Aortic smooth muscle cell (primary cell): ENCODE measurements around the gene DDN. TPM values are rescaled to one million over a fixed set of nuclear protein-coding genes. Genes with fewer than 3 reads are reported as not detected.

ENCODE experiments used
- total RNA-seq: library from RNA; depleted of rRNA; stranded (reverse); fragments of >200 nt; gene quantifications from 2 replicates; pipeline ENCODE4 v1.2.3, GENCODE V29; 2014

The DDN gene
- total RNA-seq, result 0.06 and 0.13 TPM in 2 replicates

DNA sequence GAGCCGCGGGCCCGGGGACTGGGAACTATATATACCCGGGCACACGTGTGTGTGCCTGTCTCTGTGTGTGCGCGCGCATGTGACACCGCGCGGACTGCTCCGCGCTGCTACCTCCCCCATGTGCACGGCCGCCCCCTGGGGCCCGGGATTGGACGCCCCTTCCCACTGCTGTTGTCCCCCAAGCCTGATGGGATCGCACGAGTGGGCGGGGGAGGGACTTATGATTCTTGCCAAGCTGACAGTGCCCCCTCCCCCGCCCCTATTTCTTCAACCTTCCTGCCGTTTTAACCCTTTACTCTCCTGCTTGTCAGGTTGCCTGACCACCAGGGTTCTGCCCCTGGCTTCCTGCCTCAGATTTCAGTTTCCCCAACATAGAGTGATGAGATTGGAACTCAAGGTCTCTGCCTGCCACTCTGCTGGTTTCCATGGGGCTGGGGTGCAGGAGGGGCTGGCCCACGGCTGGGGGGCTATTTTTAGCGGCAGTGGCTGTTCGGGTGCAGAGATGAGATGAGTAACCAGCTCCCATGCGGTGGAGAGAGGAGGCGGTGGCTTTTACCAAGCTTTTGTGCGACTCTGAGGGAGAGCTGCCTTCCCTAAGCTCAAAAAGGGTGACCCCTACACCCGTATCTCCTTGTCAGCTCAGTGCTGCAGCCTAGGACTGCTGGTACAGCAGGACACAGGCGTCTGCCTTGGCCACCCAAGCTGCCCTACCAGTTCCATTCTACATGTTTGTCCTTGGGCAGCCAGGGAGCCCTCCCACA is at the start of gene DDN:
TSS of gene DDN (minus strand) at position 5 of the 761 bp plus-strand sequence. CDS start 88 bp downstream, outside the sequence.

GRCh38 chr12:49018261-49019119 is 19.3 kb upstream of the DDN start, which contains the start of gene PRKAG1:
Gene PRKAG1, minus strand, starts transcription at chr12:49018776. Its CDS starts 36 bp downstream, at chr12:49018740.

DNA sequence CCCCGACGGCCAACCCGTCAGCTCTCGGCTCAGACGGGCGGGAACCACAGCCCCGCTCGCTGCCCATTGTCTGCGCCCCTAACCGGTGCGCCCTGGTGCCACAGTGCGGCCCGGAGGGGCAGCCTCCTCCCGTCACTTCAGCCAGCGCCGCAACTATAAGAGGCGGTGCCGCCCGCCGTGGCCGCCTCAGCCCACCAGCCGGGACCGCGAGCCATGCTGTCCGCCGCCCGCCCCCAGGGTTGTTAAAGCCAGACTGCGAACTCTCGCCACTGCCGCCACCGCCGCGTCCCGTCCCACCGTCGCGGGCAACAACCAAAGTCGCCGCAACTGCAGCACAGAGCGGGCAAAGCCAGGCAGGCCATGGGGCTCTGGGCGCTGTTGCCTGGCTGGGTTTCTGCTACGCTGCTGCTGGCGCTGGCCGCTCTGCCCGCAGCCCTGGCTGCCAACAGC is 20.9 kb downstream of the DDN start, which contains the start of gene WNT1:
TSS of gene WNT1 (plus strand) at position 32 of the 450 bp plus-strand sequence. CDS start at position 361, 329 bp downstream.

GRCh38 chr12:48957141-48958048 is 41.8 kb downstream of the DDN start, which contains the start of gene ARF3:
Gene ARF3, minus strand, starts transcription at chr12:48957487. Its CDS starts 16,392 bp downstream, at chr12:48941095.

Other genes with a start within 250 kb of the DDN start
- gene ADCY6, start 210.3 kb downstream of the DDN start, total RNA-seq, result 126 and 132 TPM in 2 replicates
- 14.7 and 20.7 TPM in 2 replicates for gene CACNB3, start 180.9 kb downstream of the DDN start, total RNA-seq
- gene DDX23, start 147.2 kb downstream of the DDN start, total RNA-seq, result 73.4 and 99.9 TPM in 2 replicates
- 0.40 and 0.62 TPM in 2 replicates for gene RND1, start 133.5 kb downstream of the DDN start, total RNA-seq
- gene FKBP11, start 73.9 kb downstream of the DDN start, total RNA-seq, result 15.9 and 16.8 TPM in 2 replicates
- 34.9 and 38.1 TPM in 2 replicates for gene ARF3, start 41.9 kb downstream of the DDN start, total RNA-seq
- 0.06 TPM in 1 of 2 replicates, not detected in the other for gene WNT10B, start 27.6 kb downstream of the DDN start, total RNA-seq
- gene WNT1, start 21.1 kb downstream of the DDN start, total RNA-seq, result not detected in 2 replicates
- 83.4 and 87.9 TPM in 2 replicates for gene PRKAG1, start 19.4 kb upstream of the DDN start, total RNA-seq
- gene KMT2D, start 61.4 kb upstream of the DDN start, total RNA-seq, result 23.5 and 31.5 TPM in 2 replicates
- gene RHEBL1, start 70.6 kb upstream of the DDN start, total RNA-seq, result 0.19 and 0.40 TPM in 2 replicates
- gene DHH, start 95.4 kb upstream of the DDN start, total RNA-seq, result under 0.01 and 0.06 TPM in 2 replicates
- 33.5 and 34.1 TPM in 2 replicates for gene LMBR1L, start 111.5 kb upstream of the DDN start, total RNA-seq
- gene TUBA1B, start 132.0 kb upstream of the DDN start, total RNA-seq, result 1,878 and 2,204 TPM in 2 replicates
- 652 and 678 TPM in 2 replicates for gene TUBA1A, start 189.7 kb upstream of the DDN start, total RNA-seq